ENCODE measurements around the gene VN1R5.
"Not testable (repeated sequence)": the region's sequence is repeated elsewhere in the genome, so short reads cannot be mapped to it uniquely, and the experiment has no call there.

Gene VN1R5

GRCh38 chr1:247216261-247216660 lies 39.6 kb upstream of the VN1R5 start:
- no peak overlapping the region for H3K4me3 ChIP-seq (ENCODE audit: low read depth, low read length)

GRCh38 chr1:247218121-247218651 lies 37.7 kb upstream of the VN1R5 start:
- TF ChIP-seq CTCF (IDR thresholded peaks at IDR 0.05; ENCODE audit: borderline replicate concordance, insufficient read depth, low read depth, low read length) = no peak

More at GRCh38 chr1:247216261-247216660, 39.6 kb upstream of the VN1R5 start:
- no peak for TF ChIP-seq CTCF (IDR thresholded peaks at IDR 0.05; ENCODE audit: borderline replicate concordance, insufficient read depth, low read depth, low read length)

GRCh38 chr1:247220280-247220679 lies 35.6 kb upstream of the VN1R5 start:
- H3K4me3 ChIP-seq (ENCODE audit: low read depth, low read length) = not testable (repeated sequence)

More at GRCh38 chr1:247218121-247218651, 37.7 kb upstream of the VN1R5 start:
- H3K4me3 ChIP-seq (ENCODE audit: low read depth, low read length) = no peak overlapping the region

GRCh38 chr1:247222840-247223239 lies 33.0 kb upstream of the VN1R5 start:
- TF ChIP-seq CTCF (IDR thresholded peaks at IDR 0.05; ENCODE audit: borderline replicate concordance, insufficient read depth, low read depth, low read length) = no peak
- no peak overlapping the region for H3K4me3 ChIP-seq (ENCODE audit: low read depth, low read length)

- H3K4me3 ChIP-seq (ENCODE audit: low read depth, low read length) = no peak overlapping the region
- no peak for TF ChIP-seq CTCF (IDR thresholded peaks at IDR 0.05; ENCODE audit: borderline replicate concordance, insufficient read depth, low read depth, low read length)
Observed at GRCh38 chr1:247224822-247225221, 31.1 kb upstream of the VN1R5 start.

GRCh38 chr1:247228133-247228532 lies 27.7 kb upstream of the VN1R5 start:
- no peak overlapping the region for H3K4me3 ChIP-seq (ENCODE audit: low read depth, low read length)
- no peak for TF ChIP-seq CTCF (IDR thresholded peaks at IDR 0.05; ENCODE audit: borderline replicate concordance, insufficient read depth, low read depth, low read length)

- TF ChIP-seq CTCF (IDR thresholded peaks at IDR 0.05; ENCODE audit: borderline replicate concordance, insufficient read depth, low read depth, low read length) = no peak
- no peak overlapping the region for H3K4me3 ChIP-seq (ENCODE audit: low read depth, low read length)
Observed at GRCh38 chr1:247241691-247242090, 14.2 kb upstream of the VN1R5 start.
